Activated CD8-positive, alpha-beta memory T cell treated with anti-CD3 and anti-CD28 coated beads for 4 hours (primary cell): ENCODE results near the gene TNFAIP8L3.

Source experiments
- DNase-seq, 2 donors: peaks; one replicate each; pipeline ENCODE4 v3.0.0-alpha.2; 2020; ENCODE audit warnings: low read depth in 2 of 2

The TNFAIP8L3 gene

DNA sequence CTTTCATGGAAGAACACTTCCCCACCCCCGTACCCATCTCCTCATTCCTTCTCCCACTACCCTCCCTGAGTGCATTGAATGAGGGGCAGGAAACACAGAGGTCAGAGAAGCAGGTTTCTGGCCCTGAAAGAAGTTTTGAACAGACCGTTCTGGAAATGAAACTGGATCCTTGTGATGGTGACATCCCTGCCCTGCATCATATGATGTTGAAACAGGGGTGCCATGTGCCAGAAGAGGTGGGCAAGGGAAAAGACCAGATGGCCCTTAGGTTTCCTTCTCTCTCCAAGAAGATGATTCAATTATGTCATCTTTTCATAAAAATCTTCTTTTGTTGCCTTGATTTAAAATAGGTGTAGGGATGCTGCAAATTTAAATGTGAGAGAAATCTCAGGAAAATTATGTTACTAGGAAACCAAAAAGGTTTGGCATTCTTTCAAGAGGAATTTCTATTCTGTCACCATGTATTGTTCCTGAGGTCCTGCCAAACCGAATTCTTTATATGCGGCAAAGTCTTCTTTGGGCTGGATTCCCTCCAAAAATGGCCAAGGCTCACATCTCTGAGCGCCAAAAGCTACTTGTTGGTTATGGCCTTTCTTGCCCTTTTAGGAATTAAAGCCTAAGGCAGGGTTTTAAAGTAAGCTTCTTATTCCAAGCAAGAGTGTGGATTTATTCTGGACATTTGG lies 19.9 kb upstream of the TNFAIP8L3 start:
- no peak for DNase-seq

DNA sequence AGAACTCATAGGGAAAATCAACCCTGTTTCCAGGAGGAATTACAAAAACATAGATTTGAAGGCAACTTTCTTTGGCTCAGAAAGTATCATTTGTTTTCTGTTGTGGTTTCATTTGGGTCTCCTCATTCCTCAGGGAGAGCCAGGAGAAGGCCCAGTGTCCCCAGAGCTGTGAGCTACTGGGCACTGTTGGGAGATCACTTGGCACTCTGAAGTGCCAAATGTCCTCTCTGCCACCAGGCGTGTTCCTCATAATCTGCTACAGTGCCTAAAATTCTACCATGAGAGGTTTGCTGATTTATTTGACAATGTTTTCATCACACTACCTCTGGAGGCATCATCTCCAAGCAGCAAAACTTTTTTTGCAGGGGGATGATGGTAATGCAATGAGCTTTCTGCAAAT lies 17.4 kb upstream of the TNFAIP8L3 start:
- DNase-seq = no peak

DNA sequence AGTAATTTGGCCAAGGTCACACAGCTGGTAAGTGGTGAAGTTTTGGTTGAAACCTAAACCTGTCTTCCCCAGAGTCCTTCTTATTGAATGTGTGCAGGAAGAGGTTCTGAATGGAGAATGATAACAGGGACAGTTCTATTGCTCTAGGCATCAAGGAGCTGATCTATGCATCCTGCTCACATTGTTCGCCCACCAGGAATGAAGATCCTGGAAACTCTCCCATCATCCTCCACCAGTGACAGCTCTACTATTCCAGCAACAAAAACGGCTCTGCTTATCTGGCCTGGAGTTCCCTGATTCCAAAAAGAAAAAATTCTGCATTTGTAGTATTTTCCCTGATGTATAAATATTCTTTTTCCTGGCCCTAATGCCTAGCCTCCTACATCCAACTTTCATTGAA lies 16.4 kb upstream of the TNFAIP8L3 start:
- no peak for DNase-seq

DNA sequence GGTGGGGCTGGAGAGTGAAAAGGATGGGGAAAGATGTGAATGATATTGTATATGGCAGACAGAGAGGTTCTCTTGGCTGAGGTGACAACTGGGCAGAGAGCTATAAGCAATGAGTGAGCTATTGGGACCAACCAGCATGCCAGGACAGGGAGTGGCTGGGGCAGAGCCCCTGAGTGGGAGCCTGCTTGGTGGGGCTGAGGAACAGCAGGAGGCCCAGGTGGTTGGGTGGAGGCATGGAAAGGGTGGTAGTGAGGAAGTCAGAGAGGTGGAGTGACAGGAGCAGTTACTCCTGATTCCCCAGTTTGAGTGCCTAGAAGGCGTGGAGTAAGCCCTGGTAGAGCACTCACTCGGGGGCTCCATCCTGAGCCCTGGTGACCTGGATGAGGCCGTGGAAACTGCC lies 15.5 kb upstream of the TNFAIP8L3 start:
- no peak for DNase-seq

DNA sequence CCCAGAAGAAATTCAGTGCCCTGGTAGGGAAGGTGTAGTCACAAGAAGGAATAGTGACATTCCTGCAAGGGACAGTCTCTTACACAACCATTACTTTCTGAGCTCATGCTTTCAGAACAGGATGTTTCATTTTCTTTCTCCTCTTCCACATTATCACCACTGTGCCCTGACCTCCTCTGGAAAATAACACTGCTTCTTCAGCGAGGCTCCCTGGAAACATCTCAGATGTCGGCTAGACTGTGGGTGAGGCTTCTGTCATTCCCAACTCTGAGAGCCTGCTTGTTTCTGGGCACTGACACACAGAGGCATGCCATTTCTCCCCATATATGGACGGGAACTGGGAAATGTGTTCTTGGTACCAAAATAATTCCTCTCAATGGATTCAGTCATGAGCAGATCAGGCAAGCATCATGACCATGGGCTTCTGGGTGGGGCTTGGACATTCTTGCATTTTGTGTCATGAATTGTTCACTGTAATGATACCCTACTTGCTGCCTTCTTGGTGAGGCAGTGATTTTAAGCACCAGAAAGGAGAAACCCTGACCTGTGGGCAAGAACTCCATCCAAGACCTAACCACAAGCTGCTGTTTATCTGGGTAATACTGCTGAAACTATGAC lies 14.3 kb upstream of the TNFAIP8L3 start:
- DNase-seq = no peak

DNA sequence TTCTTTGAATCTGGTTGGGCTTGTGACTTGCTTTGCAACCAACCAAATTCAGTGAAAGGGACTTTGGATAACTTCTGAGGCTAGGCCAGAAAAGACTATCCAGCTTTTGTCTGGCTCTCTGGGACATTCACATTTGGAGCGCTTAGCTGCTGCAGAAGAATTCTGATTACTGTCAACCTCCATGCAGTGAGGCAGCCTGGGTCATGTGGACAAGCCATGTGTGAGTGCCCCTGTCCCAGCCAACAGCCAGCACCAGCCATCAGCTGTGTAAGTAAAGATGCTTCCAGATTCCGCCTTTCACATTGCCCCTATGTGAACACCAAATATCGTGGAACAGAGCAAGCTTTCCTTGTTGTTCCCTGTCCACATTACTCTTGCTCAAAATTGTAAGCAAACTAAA lies 12.9 kb upstream of the TNFAIP8L3 start:
- DNase-seq = no peak

DNA sequence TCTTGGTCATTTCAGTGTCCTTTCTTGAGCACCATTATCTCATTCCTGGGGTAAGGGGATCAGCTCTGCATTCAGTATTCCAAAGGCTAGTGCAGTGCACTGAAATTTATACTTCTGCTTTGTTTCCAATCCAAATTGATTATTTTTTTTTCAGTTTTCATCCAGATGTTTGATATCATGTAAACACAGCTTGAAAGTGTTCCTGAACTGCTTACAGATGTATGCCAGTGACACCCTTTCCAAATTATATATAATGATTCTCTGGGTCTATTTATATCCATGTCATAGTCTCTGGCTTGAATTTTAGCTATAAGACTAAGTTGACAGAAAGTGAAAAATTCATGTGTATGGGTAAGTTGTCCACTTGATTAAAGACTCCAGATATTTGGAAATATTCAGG lies 11.8 kb upstream of the TNFAIP8L3 start:
- DNase-seq = no peak

DNA sequence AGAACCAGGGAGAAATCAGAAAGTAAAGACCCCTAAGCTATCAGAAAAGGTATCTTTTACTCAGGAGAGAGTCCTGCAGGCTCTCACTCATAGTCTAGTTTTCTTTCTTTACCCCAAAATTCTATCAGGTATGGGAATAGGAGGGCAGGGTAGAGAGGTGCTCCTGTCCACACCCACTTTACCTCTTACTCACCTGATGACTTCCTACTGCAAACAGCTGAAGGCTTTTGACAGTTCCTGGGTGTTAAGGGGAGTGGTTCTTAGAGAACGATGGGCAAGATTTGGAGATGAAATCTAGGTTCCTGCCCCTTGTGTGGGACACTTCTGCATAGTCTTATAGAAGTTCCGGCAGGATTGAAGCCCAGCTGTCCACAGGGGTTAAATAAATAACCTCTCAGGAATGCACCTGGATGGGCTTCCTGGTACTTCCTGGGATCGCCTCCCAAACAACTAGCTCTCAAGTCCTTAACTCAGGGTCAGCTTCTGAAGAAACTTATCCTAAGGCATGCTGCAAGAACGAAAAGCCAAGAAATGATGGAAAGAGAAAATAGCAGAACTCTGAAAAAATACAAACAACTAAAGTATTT lies 10.8 kb upstream of the TNFAIP8L3 start:
- DNase-seq = no peak

DNA sequence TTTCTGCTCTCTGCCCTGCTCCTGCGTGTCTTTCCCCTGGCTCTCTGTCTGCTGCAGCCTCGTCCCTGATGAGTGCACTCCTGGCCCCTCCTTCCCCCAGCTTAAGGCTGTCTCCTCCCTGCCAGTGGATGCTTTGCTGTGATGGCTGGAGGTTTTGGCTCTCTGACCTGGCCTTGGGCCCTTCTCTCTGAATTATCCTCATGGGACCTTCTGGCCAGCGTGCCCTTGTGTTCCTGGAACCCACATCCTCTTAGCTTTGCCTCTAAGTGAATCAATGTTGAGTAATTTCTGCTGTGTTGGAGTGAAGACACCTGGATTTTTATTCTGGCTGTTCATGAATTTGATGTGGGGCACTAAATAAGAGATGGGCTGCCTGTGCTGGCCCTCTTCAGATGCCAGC lies 9.8 kb upstream of the TNFAIP8L3 start:
- DNase-seq = no peak

DNA sequence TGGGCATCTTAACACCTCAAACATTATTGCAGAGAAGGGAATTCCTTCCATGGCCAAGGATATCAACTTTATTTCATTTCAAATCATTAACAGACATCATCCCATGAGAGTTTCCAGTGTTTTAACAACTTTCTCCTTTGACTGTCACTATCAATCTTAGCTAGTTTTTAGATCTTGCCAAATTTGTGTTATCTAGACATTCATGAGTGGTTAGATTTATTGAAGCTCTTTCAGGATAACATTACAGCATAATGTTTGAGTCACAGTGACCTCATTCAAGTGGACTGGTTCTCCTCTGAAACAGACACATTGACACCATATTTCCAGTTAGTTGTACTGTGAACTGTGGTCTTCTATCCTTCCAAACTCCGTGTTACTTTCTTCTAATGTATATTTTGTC lies 8.6 kb upstream of the TNFAIP8L3 start:
- DNase-seq = no peak

DNA sequence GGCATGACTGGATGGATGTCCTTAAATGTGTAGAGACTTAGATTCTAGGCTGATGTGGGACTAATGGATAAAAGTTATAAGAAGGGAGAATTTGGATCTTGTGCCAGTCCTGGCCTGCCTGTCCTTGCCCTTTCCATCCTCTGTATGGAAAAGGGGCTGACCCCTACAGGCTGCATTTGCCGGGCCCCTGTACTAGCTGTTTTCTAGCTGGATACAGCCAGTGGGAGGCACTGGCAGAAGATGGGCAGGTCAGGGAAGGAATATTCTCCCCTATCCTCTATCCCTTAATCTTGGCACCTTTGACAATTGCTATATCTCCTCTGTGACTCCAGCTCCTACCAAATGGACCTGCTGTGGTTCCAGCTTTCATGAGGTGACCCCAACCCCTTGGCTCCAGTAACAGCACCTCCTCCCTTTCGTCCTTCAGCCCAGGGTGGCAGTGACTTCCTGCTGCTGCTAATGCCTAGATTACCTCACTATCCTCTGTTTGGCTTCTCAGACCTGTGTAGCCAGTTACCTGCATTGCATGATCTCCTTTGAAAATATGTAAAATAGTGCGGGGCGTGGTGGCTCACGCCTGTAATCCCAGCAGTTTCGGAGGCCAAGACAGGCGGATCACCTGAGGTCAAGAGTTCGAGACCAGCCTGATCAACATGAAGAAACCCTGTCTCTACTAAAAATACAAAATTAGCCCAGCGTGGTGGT lies 6.2 kb upstream of the TNFAIP8L3 start:
- DNase-seq = no peak

DNA sequence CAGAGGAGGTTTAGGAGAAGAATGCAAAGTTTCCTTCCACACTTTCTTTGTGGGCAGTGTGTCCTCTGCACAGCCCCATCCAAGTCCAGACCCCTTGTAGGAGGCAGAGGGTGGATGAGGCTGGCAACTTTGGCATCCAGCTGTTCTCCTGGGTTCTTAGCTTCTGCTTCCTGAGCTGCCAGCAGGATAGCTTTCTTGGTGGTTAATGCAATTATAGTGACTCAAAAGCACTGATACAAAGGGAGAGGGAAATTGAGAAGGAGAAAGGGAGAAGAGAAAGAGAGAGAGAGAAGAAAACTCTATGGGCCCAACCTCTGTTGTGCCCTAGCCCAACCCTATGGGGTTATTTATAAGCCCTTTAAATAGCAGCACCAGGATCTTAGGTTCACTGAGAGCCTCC lies 4.5 kb upstream of the TNFAIP8L3 start:
- DNase-seq = no peak

DNA sequence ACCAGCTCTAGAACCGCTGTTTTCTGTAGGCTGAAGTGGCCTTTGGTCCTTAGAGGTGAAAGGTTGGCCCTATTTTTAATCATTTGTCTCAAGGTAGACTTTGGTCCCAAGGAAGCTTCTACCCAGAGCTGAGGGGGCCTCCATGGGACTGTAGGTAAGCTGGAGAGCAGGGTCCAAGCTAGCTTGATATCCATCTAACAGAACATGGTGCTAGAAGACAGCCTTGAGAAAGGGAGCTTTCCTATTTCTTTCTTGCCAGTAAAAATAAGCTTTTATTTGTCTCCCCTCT lies 3.6 kb upstream of the TNFAIP8L3 start:
- no peak for DNase-seq

DNA sequence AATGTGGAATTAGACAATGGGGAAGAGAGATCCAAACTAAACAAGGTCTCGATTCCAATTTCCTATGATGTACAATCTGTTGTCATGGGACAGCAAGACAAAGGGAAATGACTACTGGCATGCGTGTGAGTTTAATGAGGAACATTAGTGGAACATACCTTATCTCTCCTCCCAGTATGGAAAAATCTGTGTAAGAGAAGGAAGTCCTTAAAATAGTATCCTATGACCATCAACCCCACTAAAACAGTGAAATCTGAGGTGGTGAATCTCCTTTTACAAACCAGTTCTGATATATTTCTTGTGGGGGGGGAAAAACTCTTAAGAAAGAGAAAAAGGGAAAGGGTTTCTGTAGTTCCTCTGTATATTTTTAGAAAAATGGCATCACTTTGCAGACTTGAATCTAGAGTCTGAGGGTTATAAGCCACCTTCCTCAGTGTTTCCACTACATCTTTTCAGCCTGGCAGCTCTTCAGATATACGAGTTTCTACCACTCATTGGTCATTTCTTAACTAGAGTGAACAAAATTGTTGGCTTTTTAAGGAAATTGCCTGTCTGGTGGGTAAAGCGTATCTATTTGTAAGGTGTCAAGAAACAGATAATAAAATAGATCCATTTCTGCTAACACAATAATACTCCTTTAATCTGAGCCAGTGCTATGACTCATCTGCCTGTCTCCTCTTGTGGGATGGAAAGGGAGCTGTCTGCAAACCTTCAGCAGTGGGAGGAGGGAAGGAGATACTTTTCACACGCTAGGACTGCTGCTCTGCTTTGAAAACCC lies 3.0 kb upstream of the TNFAIP8L3 start:
- DNase-seq = no peak

DNA sequence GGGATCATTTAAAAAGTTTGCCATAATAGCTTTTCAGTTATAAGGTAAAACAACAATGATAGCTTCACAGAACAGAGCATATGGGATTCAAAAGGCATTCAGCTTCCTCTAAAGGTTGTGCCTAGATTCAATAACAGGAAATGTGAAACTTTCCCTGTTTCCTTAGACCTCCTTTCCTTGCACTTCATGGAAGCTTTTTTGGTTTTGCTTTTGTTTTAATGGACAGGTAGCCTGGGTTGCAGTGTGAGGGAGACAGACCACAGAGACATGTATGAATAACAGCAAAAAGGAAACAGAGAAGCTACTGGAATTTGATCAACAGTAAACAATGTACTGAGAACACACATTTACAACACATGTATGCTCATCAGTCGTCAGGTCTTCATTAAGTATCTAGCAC lies 2.3 kb upstream of the TNFAIP8L3 start:
- no peak for DNase-seq

DNA sequence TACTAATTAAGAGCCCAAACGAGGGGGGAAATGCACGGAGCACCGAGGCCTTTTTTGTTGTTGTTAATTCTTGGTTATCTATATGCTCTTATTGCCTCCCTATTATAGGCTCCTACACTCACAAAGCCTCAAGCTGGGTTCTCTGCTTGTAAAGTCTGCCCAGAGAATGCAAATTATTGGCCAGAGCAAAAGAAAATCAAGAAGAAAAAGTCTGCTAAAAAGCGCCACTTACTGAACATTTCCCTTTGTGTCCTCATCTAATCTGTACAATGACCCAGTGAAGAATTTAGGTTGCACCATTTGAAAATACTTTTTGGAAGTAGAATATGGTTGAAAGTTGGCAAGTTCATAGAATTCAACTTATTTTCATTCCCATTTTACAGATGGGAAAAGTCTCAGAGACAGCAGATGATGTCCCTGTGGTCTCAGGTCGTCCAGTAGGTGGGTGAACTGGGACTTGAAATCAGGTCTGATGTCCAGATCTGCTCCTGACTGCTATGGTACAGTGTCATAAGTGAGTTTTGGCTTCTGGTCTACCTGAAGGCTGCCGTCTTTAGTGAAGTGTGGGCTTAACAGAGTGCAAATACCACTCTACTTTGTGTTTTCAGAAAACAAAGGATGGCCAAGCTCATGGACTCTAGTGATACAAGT lies 1.1 kb upstream of the TNFAIP8L3 start:
- no peak for DNase-seq

DNA sequence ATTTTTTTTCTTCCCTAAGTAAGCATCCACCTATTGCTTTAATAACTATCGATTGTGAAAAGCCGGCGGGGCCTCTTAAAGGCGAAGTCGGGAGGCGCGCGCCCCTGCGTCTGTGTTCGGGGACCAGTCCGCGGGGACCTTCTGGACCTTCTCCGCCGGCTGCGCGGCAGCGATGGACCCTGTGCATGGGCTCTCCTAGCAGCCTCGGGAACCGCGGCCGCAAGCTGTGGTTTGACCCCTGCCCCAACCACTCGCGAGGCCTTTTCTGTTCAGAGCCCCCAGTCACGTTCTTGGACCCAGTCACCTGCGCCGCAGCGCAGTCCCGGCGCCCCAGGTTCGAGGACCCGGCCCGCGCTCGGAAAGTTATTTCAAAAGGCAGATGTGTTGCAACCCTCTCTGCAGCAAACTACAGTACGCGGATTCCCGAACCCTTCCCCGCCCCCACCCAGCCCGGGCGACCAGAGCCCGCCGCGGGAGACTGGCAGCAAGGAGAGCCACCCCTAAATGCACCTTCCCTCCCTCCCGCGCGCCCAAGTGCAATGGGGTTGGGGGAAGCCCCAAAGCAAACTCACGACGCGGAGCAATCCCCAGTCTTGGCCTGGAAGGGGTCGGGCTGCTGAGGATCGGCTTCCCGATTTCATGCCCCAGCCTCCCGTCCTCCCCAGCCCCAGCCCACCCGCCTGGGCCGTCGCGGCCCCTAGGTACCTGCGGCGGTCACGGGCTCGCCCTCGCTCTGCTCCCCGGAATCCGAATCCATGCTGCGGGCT lies 684 bp downstream of the TNFAIP8L3 start:
- no peak for DNase-seq

DNA sequence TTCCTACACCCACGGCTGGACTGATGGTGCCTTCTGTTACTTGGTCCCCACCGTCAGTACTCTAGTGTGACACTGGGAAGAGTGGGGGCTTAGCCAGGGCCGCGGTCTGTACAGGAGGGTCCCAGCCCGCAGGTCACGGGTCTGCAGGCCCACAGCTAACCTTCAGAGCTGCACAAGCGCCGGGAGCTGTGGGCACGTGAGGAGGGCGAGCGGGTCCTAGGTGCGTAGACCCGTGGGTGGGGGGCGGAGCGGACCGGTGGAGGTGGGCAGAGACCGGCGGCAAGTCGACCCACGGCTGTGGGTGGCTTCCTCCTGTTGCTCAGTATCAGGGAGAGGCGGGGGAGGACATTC lies 1.2 kb downstream of the TNFAIP8L3 start:
- no peak for DNase-seq

DNA sequence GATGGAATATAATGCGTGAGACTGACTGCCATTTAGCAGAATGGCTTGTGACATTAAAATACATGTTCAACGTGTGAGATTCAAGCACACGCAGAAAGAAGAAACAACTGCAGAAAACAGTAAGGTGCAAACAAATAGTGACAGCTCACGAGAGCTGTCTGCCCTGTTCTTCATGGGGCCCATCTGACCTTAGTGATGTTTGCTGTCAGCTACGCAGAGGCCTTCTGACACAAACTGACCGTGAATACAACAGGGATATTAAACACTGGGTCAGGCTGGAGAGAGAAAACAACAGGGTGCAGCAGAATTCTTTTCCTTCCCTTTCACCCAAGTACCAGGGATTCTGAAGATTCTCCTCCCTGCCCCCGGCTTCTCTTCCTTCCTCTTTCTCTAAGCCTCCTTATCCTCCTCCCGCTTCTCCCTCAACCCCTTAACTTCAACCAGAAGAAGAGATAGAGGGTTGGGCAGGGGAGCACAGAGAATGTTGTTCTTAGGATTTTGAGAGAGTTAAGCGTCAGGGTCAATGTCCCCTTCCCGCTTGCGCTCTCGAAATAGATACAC lies 2.1 kb downstream of the TNFAIP8L3 start:
- DNase-seq = no peak

DNA sequence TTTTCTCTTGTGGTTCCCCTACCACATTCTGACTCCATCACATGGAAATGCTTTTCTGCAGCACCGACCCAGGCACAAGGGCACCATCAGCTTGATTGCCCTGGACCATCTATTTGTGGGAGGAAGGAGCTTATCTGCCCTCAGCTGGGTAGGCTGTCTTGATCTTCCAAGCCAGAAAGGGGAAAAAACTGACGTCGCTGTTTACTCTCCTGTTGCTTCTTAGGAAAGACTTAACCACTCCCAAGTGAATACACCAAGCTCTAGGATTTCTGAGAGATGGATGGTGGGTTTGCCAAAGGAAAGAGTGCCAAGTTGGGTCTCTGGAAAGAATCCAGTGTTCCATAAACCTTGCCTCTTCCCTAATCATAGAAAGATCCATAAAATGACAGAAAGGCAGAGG lies 4.0 kb downstream of the TNFAIP8L3 start:
- no peak for DNase-seq
